H1 (cell line): ENCODE results near the gene NRL. TPM values are rescaled to one million over a fixed set of nuclear protein-coding genes. Genes with fewer than 3 reads are reported as not detected.

Source experiments
- CTCF ChIA-PET: fragments of 300-600 bp; sonication (Branson Sonifier 250); formaldehyde crosslinking; loops from one replicate; lab custom pipeline; 2021; ENCODE audit not compliant: partially characterized antibody; lab: Charles Lee
- POLR2A ChIA-PET: fragments of 300-600 bp; sonication (Branson Sonifier 250); formaldehyde crosslinking; loops from one replicate; lab custom pipeline; 2021; ENCODE audit warnings: inconsistent platforms; ENCODE audit not compliant: partially characterized antibody; lab: Charles Lee
- DNase-seq, 2 experiments: peaks; one replicate each; pipeline versions ENCODE4 v3.0.0 to v3.0.0-alpha.2; 2010 to 2022; ENCODE audit warnings: low spot score in 2 of 2, low read depth in 1 of 2, mixed read lengths in 1 of 2
- FAIRE-seq: peaks from 2 replicates; lab custom pipeline; 2011; peaks lifted over from hg19 to GRCh38; lab: Jason Lieb, UNC
- H2AFZ ChIP-seq: 2 replicates; pipeline ENCODE4 v1.8.1; 2012; ENCODE audit warnings: low read length, inconsistent platforms
- H2AK5ac ChIP-seq: 2 replicates; pipeline ENCODE4 v1.6.1; 2013; ENCODE audit warnings: low read depth, low read length
- H2BK120ac ChIP-seq: replicated peaks from 2 replicates; pipeline ENCODE3; 2013; ENCODE audit warnings: low read depth, low read length, inconsistent platforms
- H2BK12ac ChIP-seq: 2 replicates; pipeline ENCODE4 v1.6.1; 2013; ENCODE audit warnings: low read depth, low read length
- H2BK15ac ChIP-seq: 2 replicates; pipeline ENCODE4 v1.6.1; 2013; ENCODE audit warnings: low read length
- H2BK20ac ChIP-seq: 2 replicates; pipeline ENCODE4 v1.6.1; 2013; ENCODE audit warnings: low read length
- H2BK5ac ChIP-seq: 2 replicates; pipeline ENCODE4 v1.6.1; 2013; ENCODE audit warnings: low read depth, low read length
- H3K14ac ChIP-seq: 2 replicates; pipeline ENCODE4 v1.6.1; 2013; ENCODE audit warnings: inconsistent platforms; ENCODE audit not compliant: insufficient read length
- H3K18ac ChIP-seq: 2 replicates; pipeline ENCODE4 v1.6.1; 2013; ENCODE audit warnings: low read length; ENCODE audit errors: extremely low read depth
- H3K23ac ChIP-seq: 2 replicates; pipeline ENCODE4 v1.6.1; 2013; ENCODE audit warnings: inconsistent platforms; ENCODE audit not compliant: insufficient read length
- H3K23me2 ChIP-seq: 2 replicates; pipeline ENCODE4 v1.6.1; 2013; ENCODE audit warnings: low read depth, low read length
- H3K27ac ChIP-seq: 2 replicates; pipeline ENCODE4 v1.6.1; 2011; ENCODE audit warnings: low read depth, low read length, inconsistent platforms
- H3K27me3 ChIP-seq, 4 experiments: replicated peaks in 1 of 4; 1 replicate in 1 of 4; 2 replicates in 3 of 4; pipeline versions ENCODE4 v1.6.1 to v1.8.1; 2011 to 2013; ENCODE audit warnings: low read length in 3 of 4, mild to moderate bottlenecking in 3 of 4, inconsistent platforms in 2 of 4, mixed read lengths in 2 of 4, moderate library complexity in 1 of 4; ENCODE audit not compliant: control insufficient read depth in 3 of 4, insufficient read depth in 3 of 4; ENCODE audit errors: extremely low read depth in 1 of 4
- H3K36me3 ChIP-seq, 4 experiments: 2 replicates each; pipeline versions ENCODE4 v1.6.1 to v1.8.1; 2011 to 2013; ENCODE audit warnings: mild to moderate bottlenecking in 4 of 4, low read length in 3 of 4, moderate library complexity in 2 of 4, control low read depth in 1 of 4, inconsistent platforms in 1 of 4; ENCODE audit not compliant: insufficient read depth in 4 of 4, control insufficient read depth in 2 of 4
- H3K4ac ChIP-seq: replicated peaks from 2 replicates; pipeline ENCODE3; 2013; ENCODE audit warnings: low read length, low read depth, mixed read lengths, inconsistent platforms; ENCODE audit not compliant: insufficient read length
- H3K4me1 ChIP-seq, 4 experiments: replicated peaks in 1 of 4; 1 replicate in 1 of 4; 2 replicates in 3 of 4; pipeline versions ENCODE4 v1.6.1 to v1.8.1; 2011 to 2013; ENCODE audit warnings: low read length in 3 of 4, inconsistent platforms in 2 of 4, mixed read lengths in 1 of 4; ENCODE audit not compliant: insufficient read depth in 4 of 4, control insufficient read depth in 3 of 4
- H3K4me2 ChIP-seq, 2 experiments: 2 replicates each; pipeline versions ENCODE4 v1.6.1 to v1.8.1; 2011 to 2013; ENCODE audit warnings: low read depth in 2 of 2, low read length in 2 of 2, control low read depth in 1 of 2, inconsistent platforms in 1 of 2, mild to moderate bottlenecking in 1 of 2; ENCODE audit not compliant: insufficient read depth in 1 of 2
- H3K4me3 ChIP-seq, 4 experiments: fragments of 200-600, 300-600 bp in 1 of 4; sonication (generic), shearing (Covaris generic), sonication (Bioruptor Twin) in 1 of 4; 2 replicates each; pipeline versions ENCODE4 v1.5.1 to v1.8.1; 2011 to 2016; ENCODE audit warnings: low read length in 4 of 4, low read depth in 3 of 4, control low read depth in 2 of 4, inconsistent platforms in 2 of 4, mild to moderate bottlenecking in 2 of 4, mixed read lengths in 1 of 4, moderate library complexity in 1 of 4; ENCODE audit not compliant: insufficient read depth in 2 of 4; ENCODE audit errors: extremely low read depth in 1 of 4
- H3K56ac ChIP-seq: replicated peaks from 2 replicates; pipeline ENCODE3; 2013; ENCODE audit warnings: low read depth, mild to moderate bottlenecking, mixed read lengths, low read length, inconsistent platforms; ENCODE audit not compliant: insufficient read length
- H3K79me1 ChIP-seq: 2 replicates; pipeline ENCODE4 v1.6.1; 2013; ENCODE audit warnings: low read depth, low read length, control low read depth
- H3K79me2 ChIP-seq, 2 experiments: 2 replicates each; pipeline versions ENCODE4 v1.6.1 to v1.8.1; 2012 to 2013; ENCODE audit warnings: low read length in 2 of 2, mild to moderate bottlenecking in 2 of 2, inconsistent platforms in 1 of 2; ENCODE audit not compliant: insufficient read depth in 2 of 2, control insufficient read depth in 1 of 2
- H3K9ac ChIP-seq, 4 experiments: replicated peaks in 1 of 4; 1 replicate in 1 of 4; 2 replicates in 3 of 4; pipeline versions ENCODE4 v1.6.1 to v1.8.1; 2011 to 2013; ENCODE audit warnings: low read depth in 3 of 4, low read length in 3 of 4, control low read depth in 2 of 4, mild to moderate bottlenecking in 2 of 4, moderate library complexity in 2 of 4, inconsistent platforms in 1 of 4; ENCODE audit errors: extremely low read depth in 1 of 4
- H3K9me3 ChIP-seq, 2 experiments: 2 replicates each; pipeline versions ENCODE4 v1.6.1 to v1.8.1; 2012 to 2013; ENCODE audit warnings: mild to moderate bottlenecking in 2 of 2, moderate library complexity in 2 of 2, control low read depth in 1 of 2, inconsistent platforms in 1 of 2, low read depth in 1 of 2, low read length in 1 of 2, mixed read lengths in 1 of 2; ENCODE audit not compliant: insufficient read depth in 2 of 2
- H4K20me1 ChIP-seq, 2 experiments: replicated peaks in 1 of 2; 2 replicates each; pipeline versions ENCODE3 to v1.8.1; 2011 to 2013; ENCODE audit warnings: inconsistent platforms in 2 of 2, low read length in 2 of 2, mild to moderate bottlenecking in 1 of 2; ENCODE audit not compliant: insufficient read depth in 2 of 2, control insufficient read depth in 1 of 2
- H4K5ac ChIP-seq: 2 replicates; pipeline ENCODE4 v1.6.1; 2013; ENCODE audit warnings: low read length, low read depth, mixed read lengths, inconsistent platforms; ENCODE audit not compliant: insufficient read length
- H4K8ac ChIP-seq: 2 replicates; pipeline ENCODE4 v1.8.0; 2013; ENCODE audit warnings: mild to moderate bottlenecking, moderate library complexity, low read length, inconsistent platforms; ENCODE audit not compliant: insufficient read depth; ENCODE audit errors: extremely low read depth
- H4K91ac ChIP-seq: replicated peaks from 2 replicates; pipeline ENCODE3; 2013; ENCODE audit warnings: low read length, mixed read lengths, inconsistent platforms; ENCODE audit not compliant: insufficient read length
- ATF2 ChIP-seq: IDR thresholded peaks from 2 replicates; pipeline ENCODE4 v1.6.1; 2012; ENCODE audit warnings: low read length, inconsistent platforms
- E2F6 ChIP-seq: IDR thresholded peaks from 2 replicates; pipeline ENCODE4 v1.6.1; 2012; ENCODE audit warnings: inconsistent platforms
- HDAC6 ChIP-seq: IDR thresholded peaks from one replicate; pipeline ENCODE4 v1.7.1; 2012; ENCODE audit warnings: low read depth, mild to moderate bottlenecking, inconsistent platforms, low read length, moderate library complexity
- POLR2A ChIP-seq, 2 experiments: IDR thresholded peaks; 1 replicate in 1 of 2; 2 replicates in 1 of 2; pipeline ENCODE4 v1.6.1; 2011; ENCODE audit warnings: low read depth in 2 of 2, low read length in 2 of 2, mild to moderate bottlenecking in 2 of 2; ENCODE audit errors: control extremely low read depth in 1 of 2
- POU5F1 ChIP-seq: IDR thresholded peaks from 2 replicates; pipeline ENCODE4 v1.6.1; 2011; ENCODE audit warnings: low read depth, mild to moderate bottlenecking, low read length, moderate library complexity
- TAF1 ChIP-seq: IDR thresholded peaks from 2 replicates; pipeline ENCODE4 v1.6.1; 2011; ENCODE audit warnings: mild to moderate bottlenecking, low read depth, low read length
- TBP ChIP-seq: IDR thresholded peaks from 2 replicates; pipeline ENCODE4 v1.6.1; 2011; ENCODE audit warnings: low read depth, low read length, improper control_type of control experiment
- WGBS, 2 experiments: shearing (Covaris generic) in 1 of 2; methylation state at CpG; one replicate each; pipeline versions ENCODE4 v1.1.6 to v1.1.7; 2013 to 2015; ENCODE audit warnings: low lambda C conversion rate in 2 of 2, mixed read lengths in 2 of 2, inconsistent platforms in 1 of 2, low coverage in 1 of 2, missing lambda C conversion rate in 1 of 2; ENCODE audit not compliant: insufficient replicate concordance in 2 of 2, insufficient coverage in 1 of 2, insufficient read length in 1 of 2; ENCODE audit errors: extremely low coverage in 1 of 2, missing lambda C conversion rate in 1 of 2; 5-methylcytosine and 5-hydroxymethylcytosine counted together
- polyA plus RNA-seq, 7 experiments: library from polyadenylated mRNA; depleted of rRNA in 3 of 7; stranded (reverse) in 5 of 7; unstranded in 2 of 7; fragments of >200 nt in 5 of 7; fragments of 200-250 nt in 2 of 7; gene quantifications; 1 replicate in 5 of 7; 2 replicates in 1 of 7; 4 replicates in 1 of 7; pipeline versions ENCODE4 v1.2.1 to v1.2.3, GENCODE V29; 2011 to 2013; ENCODE audit warnings: missing spikeins in 2 of 7, mixed read lengths in 2 of 7
- total RNA-seq: library from RNA; stranded (reverse); fragmentation: NEBNext Ultra II Directional; extraction: Animal tissue kit (Norgen Biotek cat#: 25700); gene quantifications from 2 replicates; pipeline ENCODE4 v1.2.1, GENCODE V29; 2021
- TF ChIP-seq, protein P1 (sequence below), 3 experiments: IDR thresholded peaks; 1 replicate in 2 of 3; 2 replicates in 1 of 3; pipeline versions ENCODE4 v1.5.1 to v1.6.1; 2011; ENCODE audit warnings: low read length in 3 of 3, mild to moderate bottlenecking in 3 of 3, inconsistent platforms in 2 of 3, low read depth in 1 of 3, moderate library complexity in 1 of 3; ENCODE audit not compliant: insufficient read depth in 1 of 3; ENCODE audit errors: control extremely low read depth in 1 of 3

The NRL gene
- total and polyA plus RNA-seq, 2 of the 8 experiments (the other 6 are each of a cell fraction or from before 2014, with no cell fraction given) = 1.1 to 2.2 TPM

DNA sequence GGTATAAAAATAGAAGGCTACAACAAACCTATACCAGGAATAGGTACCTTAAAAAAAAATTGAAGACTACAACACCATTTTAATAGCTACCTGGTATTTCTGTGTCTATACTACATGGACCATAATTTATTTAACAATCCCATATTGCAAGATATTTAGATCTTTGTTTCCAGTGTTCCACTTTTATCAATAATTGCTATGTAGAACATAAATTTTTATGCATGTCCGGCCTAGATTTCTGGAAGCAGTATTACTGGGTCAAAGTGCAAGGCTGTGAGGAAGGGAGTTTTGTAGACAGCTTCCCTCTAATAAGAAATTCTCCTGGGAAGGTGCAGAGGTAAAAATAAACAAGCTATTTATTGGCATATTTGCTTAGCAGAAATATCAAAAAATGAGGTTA is 4.2 kb downstream of the NRL start:
- Histone ChIP-seq H3K79me1 (0 out of 2 replicates have a peak, but pooled peaks cover 2% of the 10 kb centered on the region), H3K18ac (no peak overlapping the region), H3K4me2 (no peak overlapping the region), H3K9me3 (no peaks in the 10 kb centered on the region), H3K79me2 (no peaks in the 10 kb centered on the region; a peak in 1 of 4 replicates), H3K4ac (no peak overlapping the region), H4K8ac (no peak overlapping the region), H2AK5ac (no peak overlapping the region), H2BK20ac (no peak overlapping the region), H3K36me3 (no peaks in the 10 kb centered on the region), H2BK120ac (no peak overlapping the region), H4K5ac (no peak overlapping the region), H3K23ac (no peak overlapping the region), H2BK12ac (no peak overlapping the region), H2AFZ (no peak overlapping the region), H2BK15ac (no peak overlapping the region), H3K9ac (no peak overlapping the region), H2BK5ac (no peak overlapping the region), H4K91ac (no peak overlapping the region), H4K20me1 (no peaks in the 10 kb centered on the region), H3K4me3 (no peak overlapping the region), H3K4me1 (no peaks in the 10 kb centered on the region; a peak in 1 of 7 replicates), H3K14ac (no peak overlapping the region), H3K56ac (no peak overlapping the region), H3K23me2 (peaks cover 5% of the 10 kb centered on the region), H3K27ac (no peak overlapping the region), H3K27me3 (no peaks in the 10 kb centered on the region)
- POLR2A ChIA-PET = interaction anchor here (0.8 to 23.9 kb wide), 9 partner anchors 8 to 122 kb away, joined by 3 to 626 read pairs (median 4); partner anchors contain the start of genes CPNE6, DHRS4L2, EMC9 and PCK2
- no peak for DNase-seq
- 86% methylated on average over 1 of the region's 1 CpG; no CpG with 5 or more reads in 1 of the 2 experiments for WGBS, 2 experiments
- no peak for FAIRE-seq
- CTCF ChIA-PET = interaction anchor here (0.7 to 12.2 kb wide), 20 partner anchors 17 to 479 kb away, joined by 3 to 160 read pairs (median 4); partner anchors contain the start of genes CARMIL3, CIDEB, IRF9 and PCK2
- TF ChIP-seq HDAC6 (no peak), ATF2 (no peak), POLR2A (IDR thresholded peaks at IDR 0.05; ENCODE audit: control extremely low read depth in 1 of 2, low read depth in 2 of 2, low read length in 2 of 2) (no peak), POU5F1 (no peak), TAF1 (no peak), E2F6 (no peak), TBP (no peak)
- TF ChIP-seq, protein P1, sequence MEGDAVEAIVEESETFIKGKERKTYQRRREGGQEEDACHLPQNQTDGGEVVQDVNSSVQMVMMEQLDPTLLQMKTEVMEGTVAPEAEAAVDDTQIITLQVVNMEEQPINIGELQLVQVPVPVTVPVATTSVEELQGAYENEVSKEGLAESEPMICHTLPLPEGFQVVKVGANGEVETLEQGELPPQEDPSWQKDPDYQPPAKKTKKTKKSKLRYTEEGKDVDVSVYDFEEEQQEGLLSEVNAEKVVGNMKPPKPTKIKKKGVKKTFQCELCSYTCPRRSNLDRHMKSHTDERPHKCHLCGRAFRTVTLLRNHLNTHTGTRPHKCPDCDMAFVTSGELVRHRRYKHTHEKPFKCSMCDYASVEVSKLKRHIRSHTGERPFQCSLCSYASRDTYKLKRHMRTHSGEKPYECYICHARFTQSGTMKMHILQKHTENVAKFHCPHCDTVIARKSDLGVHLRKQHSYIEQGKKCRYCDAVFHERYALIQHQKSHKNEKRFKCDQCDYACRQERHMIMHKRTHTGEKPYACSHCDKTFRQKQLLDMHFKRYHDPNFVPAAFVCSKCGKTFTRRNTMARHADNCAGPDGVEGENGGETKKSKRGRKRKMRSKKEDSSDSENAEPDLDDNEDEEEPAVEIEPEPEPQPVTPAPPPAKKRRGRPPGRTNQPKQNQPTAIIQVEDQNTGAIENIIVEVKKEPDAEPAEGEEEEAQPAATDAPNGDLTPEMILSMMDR (IDR thresholded peaks at IDR 0.05; ENCODE audit: control extremely low read depth in 1 of 3, insufficient read depth in 1 of 3, low read depth in 1 of 3, low read length in 3 of 3) = no peak
